ENCODE results near the gene ZMYND8. TPM values are rescaled to one million over a fixed set of nuclear protein-coding genes. Genes with fewer than 3 reads are reported as not detected.

Gene ZMYND8
- total RNA-seq, 1 donor from 2014 or later: 37.9 TPM

GRCh38 chr20:47304287-47304686, 52.2 kb downstream of the ZMYND8 start:
- no peak overlapping the region for H3K4me3 ChIP-seq
- intact Hi-C loops (cut with micrococcal nuclease): no loop called here
- TF ChIP-seq, protein P1, sequence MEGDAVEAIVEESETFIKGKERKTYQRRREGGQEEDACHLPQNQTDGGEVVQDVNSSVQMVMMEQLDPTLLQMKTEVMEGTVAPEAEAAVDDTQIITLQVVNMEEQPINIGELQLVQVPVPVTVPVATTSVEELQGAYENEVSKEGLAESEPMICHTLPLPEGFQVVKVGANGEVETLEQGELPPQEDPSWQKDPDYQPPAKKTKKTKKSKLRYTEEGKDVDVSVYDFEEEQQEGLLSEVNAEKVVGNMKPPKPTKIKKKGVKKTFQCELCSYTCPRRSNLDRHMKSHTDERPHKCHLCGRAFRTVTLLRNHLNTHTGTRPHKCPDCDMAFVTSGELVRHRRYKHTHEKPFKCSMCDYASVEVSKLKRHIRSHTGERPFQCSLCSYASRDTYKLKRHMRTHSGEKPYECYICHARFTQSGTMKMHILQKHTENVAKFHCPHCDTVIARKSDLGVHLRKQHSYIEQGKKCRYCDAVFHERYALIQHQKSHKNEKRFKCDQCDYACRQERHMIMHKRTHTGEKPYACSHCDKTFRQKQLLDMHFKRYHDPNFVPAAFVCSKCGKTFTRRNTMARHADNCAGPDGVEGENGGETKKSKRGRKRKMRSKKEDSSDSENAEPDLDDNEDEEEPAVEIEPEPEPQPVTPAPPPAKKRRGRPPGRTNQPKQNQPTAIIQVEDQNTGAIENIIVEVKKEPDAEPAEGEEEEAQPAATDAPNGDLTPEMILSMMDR (IDR thresholded peaks at IDR 0.05; ENCODE audit: borderline replicate concordance): no peak
- no peaks in the 10 kb centered on the region for H3K9me3 ChIP-seq (replicated peaks)
- peak overlapping the region; percentile 60 for H3K27ac ChIP-seq (replicated peaks)
- H3K36me3 ChIP-seq: peaks cover 42% of the 10 kb centered on the region
- DNase-seq: no peak
- no peaks in the 10 kb centered on the region for H3K27me3 ChIP-seq (ENCODE audit: low read depth)
- peaks cover 39% of the 10 kb centered on the region for H3K4me1 ChIP-seq

DNA sequence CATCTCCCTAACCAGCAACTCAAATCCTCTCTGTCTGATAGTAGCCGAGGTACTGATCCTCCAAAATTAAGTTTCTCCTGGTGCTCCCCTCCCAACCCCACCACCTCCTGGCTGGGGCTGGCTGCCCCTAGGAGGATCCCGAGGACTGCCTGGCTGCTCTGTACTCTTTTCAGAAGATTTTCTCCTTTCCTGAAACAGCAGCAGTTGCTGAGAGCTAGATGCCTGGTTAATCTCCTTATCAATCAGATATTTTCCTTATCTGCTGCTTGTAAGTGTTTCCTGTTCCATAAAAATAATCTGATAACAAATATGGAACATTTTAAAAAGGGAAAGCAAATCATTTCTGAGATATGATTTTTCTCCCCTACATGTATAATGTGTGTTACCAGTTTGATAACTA, 52.8 kb downstream of the ZMYND8 start:
- Histone ChIP-seq H3K4me1 (peaks cover 33% of the 10 kb centered on the region), H3K36me3 (peaks cover 41% of the 10 kb centered on the region), H3K9me3 (replicated peaks) (no peaks in the 10 kb centered on the region), H3K4me3 (no peak overlapping the region), H3K27ac (replicated peaks) (peak overlapping the region; percentile 60), H3K27me3 (ENCODE audit: low read depth) (no peaks in the 10 kb centered on the region)
- intact Hi-C loops (cut with micrococcal nuclease): no loop called here
- no peak for DNase-seq
- TF ChIP-seq, protein P1 (IDR thresholded peaks at IDR 0.05; ENCODE audit: borderline replicate concordance): no peak

GRCh38 chr20:47300071-47300470, 56.4 kb downstream of the ZMYND8 start:
- Histone ChIP-seq H3K4me3 (no peak overlapping the region), H3K27me3 (ENCODE audit: low read depth) (no peaks in the 10 kb centered on the region), H3K4me1 (peaks cover 46% of the 10 kb centered on the region), H3K27ac (replicated peaks) (no peak overlapping the region), H3K9me3 (replicated peaks) (no peaks in the 10 kb centered on the region), H3K36me3 (peaks cover 34% of the 10 kb centered on the region)
- intact Hi-C loops (cut with micrococcal nuclease): no loop called here
- no peak for DNase-seq
- TF ChIP-seq, protein P1 (IDR thresholded peaks at IDR 0.05; ENCODE audit: borderline replicate concordance): no peak

- DNase-seq: no peak
- TF ChIP-seq, protein P1 (IDR thresholded peaks at IDR 0.05; ENCODE audit: borderline replicate concordance): no peak
- H3K36me3 ChIP-seq: peaks cover 41% of the 10 kb centered on the region
- H3K4me1 ChIP-seq: peaks cover 40% of the 10 kb centered on the region
- H3K27ac ChIP-seq (replicated peaks): no peak overlapping the region
- no peak overlapping the region for H3K4me3 ChIP-seq
- no peaks in the 10 kb centered on the region for H3K27me3 ChIP-seq (ENCODE audit: low read depth)
- intact Hi-C loops (cut with micrococcal nuclease): no loop called here
- H3K9me3 ChIP-seq (replicated peaks): no peaks in the 10 kb centered on the region
Observed at GRCh38 chr20:47298624-47299023, 57.9 kb downstream of the ZMYND8 start.

GRCh38 chr20:47297746-47298145, 58.8 kb downstream of the ZMYND8 start:
- no peak overlapping the region for H3K27ac ChIP-seq (replicated peaks)
- H3K4me3 ChIP-seq: no peak overlapping the region
- H3K4me1 ChIP-seq: peaks cover 36% of the 10 kb centered on the region
- TF ChIP-seq, protein P1 (IDR thresholded peaks at IDR 0.05; ENCODE audit: borderline replicate concordance): no peak
- peaks cover 47% of the 10 kb centered on the region for H3K36me3 ChIP-seq
- H3K9me3 ChIP-seq (replicated peaks): no peaks in the 10 kb centered on the region
- H3K27me3 ChIP-seq (ENCODE audit: low read depth): no peaks in the 10 kb centered on the region
- DNase-seq: no peak
- intact Hi-C loops (cut with micrococcal nuclease): no loop called here

DNA sequence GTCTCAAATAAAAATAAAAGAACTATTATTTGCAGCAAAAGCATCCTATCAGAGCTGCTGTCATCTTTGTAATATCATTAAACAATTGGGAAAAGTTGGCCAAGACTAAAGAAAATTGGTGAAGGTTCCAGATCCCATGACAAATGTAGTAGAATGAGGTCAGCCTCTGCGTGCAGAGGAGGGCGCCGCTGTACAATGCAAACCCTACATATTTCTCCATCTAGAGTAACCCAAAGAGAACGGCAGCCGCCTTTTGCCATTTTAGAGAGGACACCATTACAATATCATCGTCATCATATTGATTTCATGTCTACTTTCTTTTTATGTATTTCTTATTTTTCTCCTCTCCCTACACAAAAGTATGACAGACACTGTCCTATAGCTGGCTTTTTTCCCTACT, 59.5 kb downstream of the ZMYND8 start:
- peaks cover 55% of the 10 kb centered on the region for H3K36me3 ChIP-seq
- peaks cover 33% of the 10 kb centered on the region for H3K4me1 ChIP-seq
- TF ChIP-seq, protein P1 (IDR thresholded peaks at IDR 0.05; ENCODE audit: borderline replicate concordance): peak; percentile 13
- no peaks in the 10 kb centered on the region for H3K9me3 ChIP-seq (replicated peaks)
- DNase-seq: no peak
- intact Hi-C loops (cut with micrococcal nuclease): no loop called here
- no peaks in the 10 kb centered on the region for H3K27me3 ChIP-seq (ENCODE audit: low read depth)
- H3K27ac ChIP-seq (replicated peaks): no peak overlapping the region
- no peak overlapping the region for H3K4me3 ChIP-seq

All from left ventricle myocardium inferior (tissue), 1 donor.